C4-2B (cell line): ENCODE measurements around the gene SEMA4D.

Source experiments
- H3K27ac ChIP-seq: fragments of 450-650 bp; 2 replicates; pipeline ENCODE4 v1.5.1; 2017
- ZFX ChIP-seq: fragments of 450-650 bp; IDR thresholded peaks from 2 replicates; pipeline ENCODE4 v1.6.1; 2017
- TF ChIP-seq, protein P1 (sequence below): fragments of 450-650 bp; conservative IDR thresholded peaks from 2 replicates; pipeline ENCODE4 v1.5.1; 2017; ENCODE audit warnings: mild to moderate bottlenecking

SEMA4D gene

DNA sequence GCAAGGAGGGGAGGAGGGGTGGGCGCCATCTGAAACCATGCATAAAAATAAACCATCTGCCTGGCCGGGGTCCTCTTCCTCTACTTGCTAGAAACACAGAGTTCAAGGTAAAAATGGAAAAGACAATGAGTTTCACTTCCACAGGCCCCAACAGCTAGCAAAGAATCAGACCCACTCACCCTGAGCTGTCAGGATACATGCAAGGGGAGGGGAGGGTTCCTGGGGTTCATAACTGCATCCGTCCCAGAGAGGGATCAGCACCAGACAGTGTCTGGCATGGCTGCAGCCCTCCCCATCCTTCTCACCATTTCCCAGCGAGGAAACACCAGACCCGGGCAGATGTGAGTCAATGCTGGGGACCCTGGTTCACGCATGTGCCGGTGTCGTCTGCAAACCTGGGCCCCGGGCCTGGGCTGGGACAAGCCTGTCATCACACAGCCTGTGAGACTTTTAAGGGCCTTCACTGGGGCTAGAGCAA, 55.4 kb downstream of the SEMA4D start:
- peak overlapping the region; percentile 86; the same call in 1 of the 2 replicates for H3K27ac ChIP-seq
- TF ChIP-seq, protein P1, sequence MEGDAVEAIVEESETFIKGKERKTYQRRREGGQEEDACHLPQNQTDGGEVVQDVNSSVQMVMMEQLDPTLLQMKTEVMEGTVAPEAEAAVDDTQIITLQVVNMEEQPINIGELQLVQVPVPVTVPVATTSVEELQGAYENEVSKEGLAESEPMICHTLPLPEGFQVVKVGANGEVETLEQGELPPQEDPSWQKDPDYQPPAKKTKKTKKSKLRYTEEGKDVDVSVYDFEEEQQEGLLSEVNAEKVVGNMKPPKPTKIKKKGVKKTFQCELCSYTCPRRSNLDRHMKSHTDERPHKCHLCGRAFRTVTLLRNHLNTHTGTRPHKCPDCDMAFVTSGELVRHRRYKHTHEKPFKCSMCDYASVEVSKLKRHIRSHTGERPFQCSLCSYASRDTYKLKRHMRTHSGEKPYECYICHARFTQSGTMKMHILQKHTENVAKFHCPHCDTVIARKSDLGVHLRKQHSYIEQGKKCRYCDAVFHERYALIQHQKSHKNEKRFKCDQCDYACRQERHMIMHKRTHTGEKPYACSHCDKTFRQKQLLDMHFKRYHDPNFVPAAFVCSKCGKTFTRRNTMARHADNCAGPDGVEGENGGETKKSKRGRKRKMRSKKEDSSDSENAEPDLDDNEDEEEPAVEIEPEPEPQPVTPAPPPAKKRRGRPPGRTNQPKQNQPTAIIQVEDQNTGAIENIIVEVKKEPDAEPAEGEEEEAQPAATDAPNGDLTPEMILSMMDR: no peak
- no peak for TF ChIP-seq ZFX

DNA sequence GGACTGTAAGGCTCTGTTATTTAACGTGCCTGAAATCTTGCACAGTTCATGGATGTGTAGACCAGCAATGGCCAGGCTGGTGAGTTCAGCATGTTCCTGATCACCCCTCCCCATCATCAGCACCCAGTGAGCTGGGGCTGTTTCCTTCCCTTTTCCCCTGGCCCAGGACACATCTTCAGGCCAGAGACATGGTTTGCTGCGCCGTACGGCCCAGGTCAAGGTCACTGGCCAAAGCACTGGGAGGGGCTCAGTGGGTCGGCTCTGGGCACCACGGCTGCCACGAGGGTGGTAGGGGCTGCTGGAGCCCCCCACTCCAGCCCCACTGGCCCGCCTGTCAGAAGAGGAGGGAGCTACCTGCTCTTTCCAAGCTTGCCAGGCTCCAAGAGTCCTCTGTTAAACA, 55.9 kb downstream of the SEMA4D start:
- TF ChIP-seq ZFX: no peak
- TF ChIP-seq, protein P1: no peak
- peak overlapping the region; percentile 86 for H3K27ac ChIP-seq

DNA sequence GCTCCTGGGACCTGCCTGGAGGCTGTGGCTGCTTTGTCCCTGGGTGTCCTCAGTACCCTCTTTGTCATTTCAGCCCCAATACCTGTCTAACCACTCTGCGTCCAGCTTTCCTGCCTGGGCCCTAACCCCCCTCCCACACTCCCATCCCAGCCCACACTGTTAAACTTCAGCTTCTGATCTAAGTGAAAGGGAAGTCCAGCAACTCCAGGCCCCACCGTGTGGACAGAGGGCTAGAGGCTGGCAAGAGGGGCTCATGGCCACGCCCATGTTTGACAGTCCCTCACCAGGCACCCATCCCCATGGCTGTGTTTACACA, 56.3 kb downstream of the SEMA4D start:
- peak overlapping the region; percentile 86 for H3K27ac ChIP-seq
- no peak for TF ChIP-seq ZFX
- TF ChIP-seq, protein P1: no peak

DNA sequence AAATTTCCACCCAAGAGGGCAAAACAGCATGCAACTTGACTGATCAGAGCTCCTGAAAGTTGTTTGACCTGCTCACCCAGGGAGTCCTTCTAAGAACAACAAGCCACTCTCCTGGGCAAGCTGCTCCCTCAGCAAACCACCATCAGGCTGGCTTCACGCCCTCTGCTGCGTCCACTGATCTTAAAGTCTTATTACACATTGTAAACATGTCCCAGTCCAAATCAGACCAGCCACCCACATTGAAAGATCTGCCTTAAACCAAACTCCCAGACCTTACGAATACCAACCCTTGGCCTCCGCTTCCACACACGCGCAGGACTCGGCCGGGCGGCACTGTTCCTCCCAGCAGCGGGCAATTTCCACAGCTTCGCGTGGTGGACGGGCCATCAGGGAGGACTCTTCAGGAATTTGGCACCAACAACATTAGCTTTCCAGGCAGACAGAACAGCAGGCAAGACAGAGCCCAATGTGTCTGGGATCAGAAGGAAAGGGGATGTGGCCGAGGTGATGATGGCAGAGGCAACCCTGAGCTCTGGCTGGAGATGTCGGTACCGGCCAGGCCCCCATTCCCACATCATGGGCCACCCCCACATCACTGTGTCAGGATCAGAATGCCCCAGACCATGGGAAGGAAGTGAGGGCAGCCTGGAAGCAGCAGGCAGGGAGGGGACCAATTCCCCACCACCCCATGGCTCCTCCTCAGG, 56.8 kb downstream of the SEMA4D start:
- peak overlapping the region; percentile 86 for H3K27ac ChIP-seq
- TF ChIP-seq ZFX: no peak
- TF ChIP-seq, protein P1: no peak

DNA sequence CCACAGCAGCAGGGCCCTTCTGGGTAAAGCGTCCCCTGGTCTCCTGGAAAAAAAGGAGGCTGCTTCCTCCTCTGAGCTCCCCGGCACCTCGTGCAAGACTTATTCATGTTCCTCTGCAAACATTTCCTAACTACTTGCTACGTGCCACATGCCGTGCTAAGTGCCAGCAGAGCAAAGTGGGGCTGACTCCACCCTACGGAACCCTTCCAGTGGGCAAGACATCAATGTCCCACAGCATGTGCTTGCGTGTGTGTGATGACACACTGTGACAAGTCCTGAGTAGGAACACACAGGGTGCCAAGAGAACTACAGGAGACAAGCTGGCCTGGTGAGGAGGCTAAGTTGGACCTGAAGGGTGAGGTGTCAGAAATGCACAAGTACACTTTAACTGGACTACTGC, 57.4 kb downstream of the SEMA4D start:
- H3K27ac ChIP-seq: peak overlapping the region; percentile 86
- TF ChIP-seq, protein P1: no peak
- TF ChIP-seq ZFX: no peak

DNA sequence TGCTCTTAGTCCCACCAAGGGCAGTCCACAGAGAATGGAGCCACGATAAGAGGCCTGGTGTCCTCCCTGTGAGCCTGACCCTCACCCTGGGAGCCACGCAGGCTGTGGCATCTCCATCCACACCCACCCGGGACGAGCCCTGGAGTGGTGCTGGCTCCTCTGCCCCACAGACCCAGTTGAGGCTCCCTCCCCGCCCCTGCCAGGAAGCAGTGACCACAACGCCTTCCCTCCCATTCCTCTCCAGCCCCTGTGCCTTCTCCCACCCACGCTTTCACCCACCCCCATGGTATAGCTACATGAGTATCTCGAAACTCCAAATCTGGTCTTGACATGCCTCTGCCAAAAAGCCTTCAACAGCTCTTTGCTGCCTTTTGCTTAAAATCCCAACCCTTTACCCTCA, 57.9 kb downstream of the SEMA4D start:
- peak overlapping the region; percentile 86 for H3K27ac ChIP-seq
- TF ChIP-seq, protein P1: no peak
- no peak for TF ChIP-seq ZFX

DNA sequence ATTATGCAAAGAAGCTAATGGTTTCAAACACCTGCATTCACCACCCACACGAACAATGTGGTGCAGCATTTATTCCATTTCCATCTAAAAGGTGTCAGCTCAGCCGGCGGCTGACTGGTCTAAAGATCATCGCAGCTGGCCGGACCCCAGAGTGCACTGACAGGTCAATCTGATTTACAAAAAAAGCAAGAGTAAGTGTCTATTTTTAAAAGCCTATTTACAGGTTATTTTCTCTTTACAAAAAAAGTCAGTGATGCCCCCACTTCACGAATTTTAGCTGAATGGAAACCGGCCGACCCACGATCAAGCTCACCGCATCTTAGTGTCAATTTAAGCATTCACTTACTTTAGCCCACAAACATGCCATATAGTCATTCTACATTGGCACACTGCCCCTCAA, 58.3 kb downstream of the SEMA4D start:
- H3K27ac ChIP-seq: peak overlapping the region; percentile 86

More for the DNA sequence above, 58.3 kb downstream of the SEMA4D start:
- TF ChIP-seq, protein P1: no peak
- no peak for TF ChIP-seq ZFX
